ENCODE data around the gene TMEM176A. TPM values are rescaled to one million over a fixed set of nuclear protein-coding genes. Genes with fewer than 3 reads are reported as not detected.
"Not testable (repeated sequence)": the region's sequence is repeated elsewhere in the genome, so short reads cannot be mapped to it uniquely, and the experiment has no call there.

The TMEM176A gene
- total and polyA plus RNA-seq, 2 donors from 2014 or later: 288 to 513 TPM

- H3K27me3 ChIP-seq (ENCODE audit: control insufficient read depth, insufficient read depth, low read length): no peaks in the 10 kb centered on the region
- no peaks in the 10 kb centered on the region for H3K36me3 ChIP-seq (ENCODE audit: control insufficient read depth in 2 of 3, insufficient read depth in 3 of 3, low read length in 3 of 3)
- no peak overlapping the region for H3K4me3 ChIP-seq (ENCODE audit: low read length in 3 of 3)
- no peak overlapping the region for H3K9ac ChIP-seq (ENCODE audit: low read length in 3 of 3)
- no peaks in the 10 kb centered on the region for H3K9me3 ChIP-seq (ENCODE audit: control insufficient read depth in 2 of 3, insufficient read depth in 1 of 3, low read length in 3 of 3)
- H3K27ac ChIP-seq (ENCODE audit: low read depth in 2 of 2, low read length in 2 of 2): no peak overlapping the region
- FAIRE-seq: no peak
- TF ChIP-seq CTCF (IDR thresholded peaks at IDR 0.05; ENCODE audit: borderline replicate concordance, extremely low read depth, insufficient read depth): no peak
- no peaks in the 10 kb centered on the region for H3K4me1 ChIP-seq (ENCODE audit: control insufficient read depth in 2 of 3, insufficient read depth in 2 of 3, low read depth in 1 of 3, low read length in 3 of 3)
- no peak for DNase-seq
- intact Hi-C loops (cut with DNase I): no loop called here
Measured at GRCh38 chr7:150766334-150766709, 34.2 kb upstream of the TMEM176A start.

DNA sequence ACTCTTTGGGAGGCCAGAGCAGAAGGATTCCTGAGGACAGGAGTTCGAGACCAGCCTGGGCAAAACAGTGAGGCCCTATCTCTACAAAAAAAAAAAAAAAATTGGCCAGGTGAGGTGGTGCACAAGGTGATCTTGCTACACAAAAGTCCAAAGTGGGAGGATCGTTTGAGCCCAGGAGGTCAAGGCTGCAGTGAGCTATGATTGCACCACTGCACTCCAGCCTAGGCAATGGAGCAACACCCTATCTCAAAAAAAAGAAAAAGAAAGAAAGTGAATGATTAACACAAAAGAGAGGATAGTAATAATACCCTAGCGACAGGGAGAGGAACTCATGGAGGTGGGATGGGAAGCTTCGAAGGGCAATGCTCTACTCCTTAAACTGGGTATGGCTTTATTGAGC lies 30.8 kb upstream of the TMEM176A start:
- no peaks in the 10 kb centered on the region for H3K27me3 ChIP-seq (ENCODE audit: control insufficient read depth, insufficient read depth, low read length)
- no peak overlapping the region for H3K27ac ChIP-seq (ENCODE audit: low read depth in 2 of 2, low read length in 2 of 2)
- H3K4me1 ChIP-seq (ENCODE audit: control insufficient read depth in 2 of 3, insufficient read depth in 2 of 3, low read depth in 1 of 3, low read length in 3 of 3): no peaks in the 10 kb centered on the region
- FAIRE-seq (no peak), DNase-seq (no peak)
- intact Hi-C loops (cut with DNase I): no loop called here
- no peak for TF ChIP-seq CTCF (IDR thresholded peaks at IDR 0.05; ENCODE audit: borderline replicate concordance, extremely low read depth, insufficient read depth)
- H3K9me3 ChIP-seq (ENCODE audit: control insufficient read depth in 2 of 3, insufficient read depth in 1 of 3, low read length in 3 of 3): peaks cover 0 to 3% (median 0%) of the 10 kb centered on the region in 3 donors
- no peaks in the 10 kb centered on the region for H3K36me3 ChIP-seq (ENCODE audit: control insufficient read depth in 2 of 3, insufficient read depth in 3 of 3, low read length in 3 of 3)
- no peak overlapping the region for H3K4me3 ChIP-seq (ENCODE audit: low read length in 3 of 3)
- H3K9ac ChIP-seq (ENCODE audit: low read length in 3 of 3): no peak overlapping the region

- H3K4me1 ChIP-seq (ENCODE audit: control insufficient read depth in 2 of 3, insufficient read depth in 2 of 3, low read depth in 1 of 3, low read length in 3 of 3); H3K9me3 ChIP-seq (ENCODE audit: control insufficient read depth in 2 of 3, insufficient read depth in 1 of 3, low read length in 3 of 3); H3K27me3 ChIP-seq (ENCODE audit: control insufficient read depth, insufficient read depth, low read length); FAIRE-seq; H3K27ac ChIP-seq (ENCODE audit: low read depth in 2 of 2, low read length in 2 of 2); H3K36me3 ChIP-seq (ENCODE audit: control insufficient read depth in 2 of 3, insufficient read depth in 3 of 3, low read length in 3 of 3); intact Hi-C loops (cut with DNase I); H3K9ac ChIP-seq (ENCODE audit: low read length in 3 of 3); DNase-seq; H3K4me3 ChIP-seq (ENCODE audit: low read length in 3 of 3): not testable (repeated sequence)
Measured at GRCh38 chr7:150774131-150774530, 26.4 kb upstream of the TMEM176A start.

DNA sequence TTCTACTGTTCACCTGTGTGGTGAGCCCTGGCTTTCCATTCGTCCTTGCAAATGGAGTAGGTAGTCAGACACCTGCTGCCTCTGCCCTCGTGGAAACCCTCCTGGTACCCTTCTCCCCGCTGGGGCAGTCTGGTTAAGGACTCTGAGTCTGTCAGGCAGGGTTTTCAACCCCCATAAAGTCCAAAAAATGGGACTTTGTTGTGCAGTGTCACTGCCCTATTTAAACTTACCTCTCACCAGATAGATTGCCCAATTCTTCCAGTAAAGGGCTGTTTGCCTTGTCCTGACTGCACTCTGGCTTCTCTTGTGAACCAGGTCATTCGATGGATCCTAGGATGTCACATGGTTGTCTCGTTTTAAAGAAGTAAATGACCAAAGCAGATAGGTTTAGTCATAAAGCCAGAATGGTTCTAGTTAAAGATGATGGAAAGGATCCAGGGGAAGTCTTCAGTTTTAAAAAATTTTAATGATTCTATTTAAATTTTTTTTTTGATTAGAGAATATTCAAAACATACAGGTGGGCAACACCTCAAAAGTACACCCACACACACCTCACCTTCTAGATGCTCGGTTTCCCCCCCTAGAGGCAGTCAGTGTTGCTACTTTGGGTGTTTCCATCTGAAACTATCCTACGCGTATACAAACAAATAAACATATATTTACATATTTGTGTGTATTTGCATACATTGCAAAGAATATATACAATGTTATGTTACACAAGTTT lies 22.4 kb upstream of the TMEM176A start:
- FAIRE-seq: no peak
- no peaks in the 10 kb centered on the region for H3K9me3 ChIP-seq (ENCODE audit: control insufficient read depth in 2 of 3, insufficient read depth in 1 of 3, low read length in 3 of 3)
- H3K27ac ChIP-seq (ENCODE audit: low read depth in 2 of 2, low read length in 2 of 2): no peak overlapping the region
- intact Hi-C loops (cut with DNase I): no loop called here
- H3K27me3 ChIP-seq (ENCODE audit: control insufficient read depth, insufficient read depth, low read length): no peaks in the 10 kb centered on the region
- no peaks in the 10 kb centered on the region for H3K4me1 ChIP-seq (ENCODE audit: control insufficient read depth in 2 of 3, insufficient read depth in 2 of 3, low read depth in 1 of 3, low read length in 3 of 3)
- H3K36me3 ChIP-seq (ENCODE audit: control insufficient read depth in 2 of 3, insufficient read depth in 3 of 3, low read length in 3 of 3): no peaks in the 10 kb centered on the region
- H3K4me3 ChIP-seq (ENCODE audit: low read length in 3 of 3): no peak overlapping the region
- no peak overlapping the region for H3K9ac ChIP-seq (ENCODE audit: low read length in 3 of 3)
- DNase-seq: no peak
- TF ChIP-seq CTCF (IDR thresholded peaks at IDR 0.05; ENCODE audit: borderline replicate concordance, extremely low read depth, insufficient read depth): no peak

All from kidney (tissue), 14 donors.